Mononuclear cell (primary cell): ENCODE data around the gene MAPK8IP2. TPM values are rescaled to one million over a fixed set of nuclear protein-coding genes. Genes with fewer than 3 reads are reported as not detected.
"Not testable (repeated sequence)": the region's sequence is repeated elsewhere in the genome, so short reads cannot be mapped to it uniquely, and the experiment has no call there.

Source experiments
- H3K27me3 ChIP-seq: 2 replicates; pipeline ENCODE4 v1.6.0; 2011; ENCODE audit warnings: low read length, control low read depth; ENCODE audit not compliant: insufficient read depth
- H3K4me1 ChIP-seq: 2 replicates; pipeline ENCODE4 v1.5.1; 2011; ENCODE audit warnings: mild to moderate bottlenecking, low read length, control low read depth; ENCODE audit not compliant: insufficient read depth
- H3K4me3 ChIP-seq: 2 replicates; pipeline ENCODE4 v1.5.1; 2011; ENCODE audit warnings: mild to moderate bottlenecking, low read length, moderate library complexity
- H3K9me3 ChIP-seq: 2 replicates; pipeline ENCODE4 v1.5.1; 2011; ENCODE audit warnings: low read depth, mild to moderate bottlenecking, control low read depth, low read length
- total RNA-seq: library from RNA; depleted of rRNA; stranded (reverse); fragments of >200 nt; gene quantifications from one replicate; pipeline ENCODE4 v1.2.3, GENCODE V29; 2012

MAPK8IP2 gene
- total RNA-seq, 1 donor = 0.10 TPM

GRCh38 chr22:50611341-50612060 lies 10.9 kb downstream of the MAPK8IP2 start:
- no peaks in the 10 kb centered on the region for H3K27me3 ChIP-seq
- H3K4me3 ChIP-seq = no peak overlapping the region
- no peaks in the 10 kb centered on the region for H3K4me1 ChIP-seq

GRCh38 chr22:50612168-50612527 lies 11.6 kb downstream of the MAPK8IP2 start:
- Histone ChIP-seq H3K27me3 (no peaks in the 10 kb centered on the region), H3K9me3 (no peaks in the 10 kb centered on the region), H3K4me3 (no peak overlapping the region), H3K4me1 (no peaks in the 10 kb centered on the region)

More at GRCh38 chr22:50611341-50612060, 10.9 kb downstream of the MAPK8IP2 start:
- no peaks in the 10 kb centered on the region for H3K9me3 ChIP-seq

GRCh38 chr22:50612528-50613221 lies 12.1 kb downstream of the MAPK8IP2 start:
- Histone ChIP-seq H3K9me3 (no peaks in the 10 kb centered on the region), H3K4me1 (no peaks in the 10 kb centered on the region), H3K27me3 (no peaks in the 10 kb centered on the region), H3K4me3 (no peak overlapping the region)

GRCh38 chr22:50613291-50613981 lies 12.8 kb downstream of the MAPK8IP2 start:
- Histone ChIP-seq H3K9me3 (no peaks in the 10 kb centered on the region), H3K4me3 (no peak overlapping the region), H3K27me3 (no peaks in the 10 kb centered on the region), H3K4me1 (no peaks in the 10 kb centered on the region)

- not testable (repeated sequence) for H3K9me3 ChIP-seq
These were observed 13.7 kb downstream of the MAPK8IP2 start for GRCh38 chr22:50614296-50614695.

GRCh38 chr22:50620593-50621355 lies 20.2 kb downstream of the MAPK8IP2 start:
- H3K4me3 ChIP-seq = peak overlapping the region; percentile 46

More at GRCh38 chr22:50614296-50614695, 13.7 kb downstream of the MAPK8IP2 start:
- H3K27me3 ChIP-seq, H3K4me1 ChIP-seq, H3K4me3 ChIP-seq: not testable (repeated sequence)

GRCh38 chr22:50621356-50621880 lies 20.8 kb downstream of the MAPK8IP2 start:
- H3K4me1 ChIP-seq = peaks cover 36% of the 10 kb centered on the region
- H3K9me3 ChIP-seq = no peaks in the 10 kb centered on the region
- no peaks in the 10 kb centered on the region for H3K27me3 ChIP-seq
- H3K4me3 ChIP-seq = peak overlapping the region; percentile 46

More at GRCh38 chr22:50620593-50621355, 20.2 kb downstream of the MAPK8IP2 start:
- no peaks in the 10 kb centered on the region for H3K27me3 ChIP-seq
- H3K4me1 ChIP-seq = peaks cover 36% of the 10 kb centered on the region
- no peaks in the 10 kb centered on the region for H3K9me3 ChIP-seq

GRCh38 chr22:50621948-50622722 lies 21.5 kb downstream of the MAPK8IP2 start:
- H3K4me3 ChIP-seq = peak overlapping the region; percentile 46
- peaks cover 43% of the 10 kb centered on the region for H3K4me1 ChIP-seq
- H3K27me3 ChIP-seq = no peaks in the 10 kb centered on the region
- H3K9me3 ChIP-seq = no peaks in the 10 kb centered on the region

- Histone ChIP-seq H3K27me3 (no peaks in the 10 kb centered on the region), H3K4me1 (peaks cover 50% of the 10 kb centered on the region), H3K9me3 (no peaks in the 10 kb centered on the region), H3K4me3 (no peak overlapping the region)
These were observed 22.2 kb downstream of the MAPK8IP2 start for GRCh38 chr22:50622723-50623327.

GRCh38 chr22:50624347-50625130 lies 23.9 kb downstream of the MAPK8IP2 start:
- Histone ChIP-seq H3K27me3 (no peaks in the 10 kb centered on the region), H3K4me1 (peaks cover 59% of the 10 kb centered on the region), H3K4me3 (no peak overlapping the region), H3K9me3 (no peaks in the 10 kb centered on the region)

- no peak overlapping the region for H3K4me3 ChIP-seq
These were observed 24.6 kb downstream of the MAPK8IP2 start for GRCh38 chr22:50625131-50625567.

GRCh38 chr22:50625568-50626313 lies 25.1 kb downstream of the MAPK8IP2 start:
- no peaks in the 10 kb centered on the region for H3K27me3 ChIP-seq
- no peak overlapping the region for H3K4me3 ChIP-seq
- H3K9me3 ChIP-seq = no peaks in the 10 kb centered on the region
- H3K4me1 ChIP-seq = peaks cover 49% of the 10 kb centered on the region

More at GRCh38 chr22:50625131-50625567, 24.6 kb downstream of the MAPK8IP2 start:
- Histone ChIP-seq H3K4me1 (peaks cover 54% of the 10 kb centered on the region), H3K9me3 (no peaks in the 10 kb centered on the region), H3K27me3 (no peaks in the 10 kb centered on the region)
